Measurements from ENCODE around the gene CEMIP.

DNA sequence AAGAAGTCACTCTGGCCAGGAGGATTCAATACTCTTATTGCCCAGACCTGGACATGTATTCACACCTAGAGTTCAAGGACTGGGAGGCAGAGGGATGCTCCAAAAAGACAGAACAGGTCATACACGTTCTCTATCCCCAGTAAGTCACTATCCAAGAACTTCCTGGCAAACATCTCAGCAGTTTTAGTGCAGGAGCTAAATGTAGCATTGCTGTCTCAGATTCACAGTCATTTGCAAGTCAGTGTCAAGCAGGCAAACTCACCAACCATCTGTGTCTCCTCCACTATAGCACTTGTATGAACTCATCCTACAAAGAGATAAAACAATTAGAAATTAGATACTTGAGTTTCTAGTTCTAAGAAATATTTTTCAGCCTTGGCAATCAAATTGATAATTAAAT is 45.7 kb upstream of the CEMIP start:
- no peak for TF ChIP-seq POLR2A (IDR thresholded peaks at IDR 0.05; ENCODE audit: low read depth)
- TF ChIP-seq, protein P1, sequence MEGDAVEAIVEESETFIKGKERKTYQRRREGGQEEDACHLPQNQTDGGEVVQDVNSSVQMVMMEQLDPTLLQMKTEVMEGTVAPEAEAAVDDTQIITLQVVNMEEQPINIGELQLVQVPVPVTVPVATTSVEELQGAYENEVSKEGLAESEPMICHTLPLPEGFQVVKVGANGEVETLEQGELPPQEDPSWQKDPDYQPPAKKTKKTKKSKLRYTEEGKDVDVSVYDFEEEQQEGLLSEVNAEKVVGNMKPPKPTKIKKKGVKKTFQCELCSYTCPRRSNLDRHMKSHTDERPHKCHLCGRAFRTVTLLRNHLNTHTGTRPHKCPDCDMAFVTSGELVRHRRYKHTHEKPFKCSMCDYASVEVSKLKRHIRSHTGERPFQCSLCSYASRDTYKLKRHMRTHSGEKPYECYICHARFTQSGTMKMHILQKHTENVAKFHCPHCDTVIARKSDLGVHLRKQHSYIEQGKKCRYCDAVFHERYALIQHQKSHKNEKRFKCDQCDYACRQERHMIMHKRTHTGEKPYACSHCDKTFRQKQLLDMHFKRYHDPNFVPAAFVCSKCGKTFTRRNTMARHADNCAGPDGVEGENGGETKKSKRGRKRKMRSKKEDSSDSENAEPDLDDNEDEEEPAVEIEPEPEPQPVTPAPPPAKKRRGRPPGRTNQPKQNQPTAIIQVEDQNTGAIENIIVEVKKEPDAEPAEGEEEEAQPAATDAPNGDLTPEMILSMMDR (IDR thresholded peaks at IDR 0.05) = no peak
